Suppressor macrophage (primary cell): ENCODE data around the gene TARBP2.
"Not testable (repeated sequence)": the region's sequence is repeated elsewhere in the genome, so short reads cannot be mapped to it uniquely, and the experiment has no call there.

Experiments
- DNase-seq, 4 experiments: peaks; one replicate each; pipeline ENCODE4 v3.0.0-alpha.2; 2020 to 2022

The TARBP2 gene

DNA sequence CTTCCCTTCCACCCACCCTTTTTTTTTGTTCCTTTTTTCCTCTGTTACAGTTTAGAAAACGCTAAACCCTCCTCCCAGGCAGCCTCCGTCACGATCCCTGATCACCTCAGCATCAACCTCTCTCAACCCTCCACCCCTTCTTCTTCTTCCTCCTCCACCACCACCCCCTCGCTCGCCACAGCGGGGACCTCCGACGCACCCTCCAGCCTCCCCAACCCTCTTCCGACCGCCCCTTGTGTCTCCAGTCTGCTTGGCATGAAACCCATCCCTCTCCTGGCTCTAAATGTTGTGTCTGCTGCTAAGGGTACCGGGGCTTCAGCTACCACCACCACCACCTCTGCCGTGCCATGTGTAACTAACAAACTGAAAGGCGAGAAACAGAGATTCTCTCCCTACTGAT, 26.3 kb upstream of the TARBP2 start:
- peak in 2 of 4 experiments; percentile 35 to 36 for DNase-seq

- peak in 1 of 4 experiments; percentile 29 for DNase-seq
These were observed 24.3 kb upstream of the TARBP2 start for GRCh38 chr12:53476769-53477209.

GRCh38 chr12:53478865-53479264, 22.2 kb upstream of the TARBP2 start:
- no peak for DNase-seq

- no peak for DNase-seq
These were observed 21.8 kb upstream of the TARBP2 start for GRCh38 chr12:53479331-53479730.

DNA sequence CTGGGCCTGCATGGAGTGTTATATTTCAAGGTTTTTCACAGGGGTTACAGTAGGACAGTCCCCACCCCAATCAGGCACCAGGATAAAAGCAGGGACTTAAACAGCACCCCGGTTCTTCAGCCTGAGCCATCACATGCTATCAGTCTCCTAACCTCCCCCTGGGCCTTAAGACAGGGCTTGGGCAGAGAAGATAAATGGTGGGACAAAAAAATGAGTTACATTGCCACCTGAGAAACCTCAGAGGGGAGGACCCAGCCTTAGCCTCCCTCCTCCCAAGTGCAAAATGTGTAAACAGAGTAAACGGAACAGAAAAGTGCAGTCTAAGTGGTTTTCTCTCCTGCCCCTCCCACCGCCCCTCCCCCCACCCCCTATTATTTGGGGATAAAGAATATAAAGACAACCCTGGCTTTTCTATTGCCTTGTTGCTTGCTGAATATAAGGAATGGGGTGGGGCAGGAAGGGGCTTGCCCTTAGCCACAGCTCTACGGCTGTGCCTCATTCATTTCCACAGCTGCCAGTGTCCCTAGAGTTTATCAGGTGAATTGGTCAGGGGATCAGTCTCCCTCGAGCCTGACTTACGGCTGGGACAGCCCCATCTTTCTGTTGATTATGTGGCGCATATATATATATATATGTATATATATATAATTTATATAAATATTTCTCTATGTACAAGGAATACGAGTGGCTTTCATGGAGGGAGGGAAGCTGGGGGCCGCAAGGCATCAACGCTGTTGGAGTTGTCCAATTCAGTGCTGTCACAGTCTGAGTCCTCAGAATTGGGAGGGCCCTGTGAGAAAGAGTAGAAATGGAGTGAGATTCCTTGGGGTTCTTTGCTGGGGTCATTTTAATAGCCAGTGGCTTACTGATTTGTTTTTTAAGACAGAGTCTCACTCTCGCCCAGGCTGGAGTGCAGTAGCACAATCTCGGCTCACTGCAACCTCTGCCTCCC, 20.3 kb upstream of the TARBP2 start:
- no peak for DNase-seq

GRCh38 chr12:53481458-53481857, 19.6 kb upstream of the TARBP2 start:
- DNase-seq: not testable (repeated sequence)

GRCh38 chr12:53481939-53482586, 19.0 kb upstream of the TARBP2 start:
- no peak for DNase-seq

- DNase-seq: no peak
These were observed 18.4 kb upstream of the TARBP2 start for GRCh38 chr12:53482626-53483168.

DNA sequence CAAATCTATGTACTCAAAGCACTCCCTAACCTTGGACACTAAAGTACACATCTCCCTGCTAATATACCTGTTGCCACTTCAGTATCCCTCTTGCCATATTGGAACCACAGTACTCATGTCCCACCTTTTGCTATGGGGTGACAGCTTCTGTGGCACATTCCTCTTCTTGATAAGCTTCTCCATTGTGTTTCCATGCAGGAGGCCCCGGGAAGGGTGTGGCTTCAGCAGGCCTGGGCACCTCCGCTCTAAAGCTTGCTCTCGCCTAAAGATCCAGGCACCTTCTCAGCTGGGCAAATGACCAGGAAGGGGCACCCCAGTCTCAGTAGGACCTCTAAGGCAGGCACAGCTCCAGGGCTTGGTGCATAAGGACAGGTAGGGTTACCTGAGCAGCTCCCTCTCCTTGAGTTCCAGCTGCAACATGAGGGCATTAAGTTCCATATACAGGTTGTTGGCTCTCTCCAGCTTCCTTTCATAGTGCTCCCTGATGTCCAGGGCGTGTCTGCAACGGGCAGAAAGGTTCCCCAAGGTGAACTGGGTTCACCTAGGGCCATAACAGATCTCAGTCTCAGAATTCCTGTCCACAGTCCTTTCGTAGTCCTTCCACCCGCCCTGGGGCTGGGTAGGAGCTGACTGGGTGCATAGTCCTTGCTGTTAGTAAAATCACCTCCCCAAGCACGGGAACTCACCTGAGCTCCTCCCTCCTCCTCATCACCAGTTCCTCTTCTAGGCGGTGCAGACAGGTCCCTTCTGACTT, 17.7 kb upstream of the TARBP2 start:
- no peak for DNase-seq

DNA sequence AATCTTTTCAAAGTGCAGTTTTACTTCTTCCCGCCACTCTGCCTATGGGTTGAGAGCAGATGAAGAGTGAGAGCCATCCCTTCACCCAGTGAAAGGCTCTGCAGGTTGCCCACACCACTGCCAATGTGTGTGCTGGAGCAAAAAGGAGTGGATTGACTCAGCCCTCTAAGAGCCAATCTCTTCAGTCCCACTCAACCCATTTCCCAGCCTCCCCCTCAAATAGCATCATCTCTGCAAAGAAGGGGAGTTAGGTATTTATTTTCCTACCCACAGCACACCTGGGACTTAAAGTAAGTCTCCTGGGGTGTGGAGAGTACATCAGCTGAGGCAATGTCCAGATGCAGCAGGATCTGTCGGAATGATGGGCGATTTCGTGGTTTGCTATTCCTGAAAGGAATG, 17.1 kb upstream of the TARBP2 start:
- DNase-seq: no peak

DNA sequence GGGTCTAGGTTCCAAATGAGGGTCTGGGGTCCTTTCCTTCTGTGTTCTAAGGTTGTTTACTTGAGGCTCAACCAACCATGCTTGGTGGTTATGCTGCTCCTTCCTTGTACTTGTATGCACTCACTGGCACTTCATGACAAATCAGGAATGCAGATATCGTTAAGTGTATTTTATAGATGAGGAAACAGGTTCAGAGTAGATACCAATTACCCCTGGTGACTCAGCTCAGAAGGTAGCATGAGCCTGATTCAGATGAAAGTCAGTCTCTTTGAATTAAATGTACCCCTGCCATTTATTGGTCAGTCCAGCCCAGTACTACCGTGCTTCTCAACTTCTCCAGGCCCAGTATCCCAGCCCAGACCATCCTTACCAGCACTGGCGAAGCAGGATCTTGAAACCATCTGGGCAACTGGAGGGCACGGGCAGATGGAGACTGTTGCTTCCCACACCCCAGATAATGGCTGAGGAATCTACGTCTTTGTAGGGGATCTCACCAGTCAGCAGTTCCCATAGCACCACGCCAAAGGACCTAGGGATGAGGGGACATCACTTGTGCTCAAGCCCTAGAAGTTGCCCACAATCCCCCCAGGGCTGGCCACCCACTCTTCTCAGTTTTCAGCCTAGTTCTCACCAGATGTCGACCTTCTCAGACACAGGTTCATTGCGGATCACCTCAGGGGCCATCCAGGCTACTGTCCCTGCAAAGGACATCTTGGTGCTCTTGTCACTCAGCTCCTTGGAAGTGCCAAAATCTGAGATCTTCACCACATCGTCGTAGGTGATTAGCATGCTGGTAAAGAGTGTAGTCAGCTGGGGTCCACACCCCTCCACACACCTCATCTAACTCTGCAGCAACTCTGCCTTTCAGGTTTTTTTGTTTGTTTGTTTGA, 16.2 kb upstream of the TARBP2 start:
- no peak for DNase-seq

DNA sequence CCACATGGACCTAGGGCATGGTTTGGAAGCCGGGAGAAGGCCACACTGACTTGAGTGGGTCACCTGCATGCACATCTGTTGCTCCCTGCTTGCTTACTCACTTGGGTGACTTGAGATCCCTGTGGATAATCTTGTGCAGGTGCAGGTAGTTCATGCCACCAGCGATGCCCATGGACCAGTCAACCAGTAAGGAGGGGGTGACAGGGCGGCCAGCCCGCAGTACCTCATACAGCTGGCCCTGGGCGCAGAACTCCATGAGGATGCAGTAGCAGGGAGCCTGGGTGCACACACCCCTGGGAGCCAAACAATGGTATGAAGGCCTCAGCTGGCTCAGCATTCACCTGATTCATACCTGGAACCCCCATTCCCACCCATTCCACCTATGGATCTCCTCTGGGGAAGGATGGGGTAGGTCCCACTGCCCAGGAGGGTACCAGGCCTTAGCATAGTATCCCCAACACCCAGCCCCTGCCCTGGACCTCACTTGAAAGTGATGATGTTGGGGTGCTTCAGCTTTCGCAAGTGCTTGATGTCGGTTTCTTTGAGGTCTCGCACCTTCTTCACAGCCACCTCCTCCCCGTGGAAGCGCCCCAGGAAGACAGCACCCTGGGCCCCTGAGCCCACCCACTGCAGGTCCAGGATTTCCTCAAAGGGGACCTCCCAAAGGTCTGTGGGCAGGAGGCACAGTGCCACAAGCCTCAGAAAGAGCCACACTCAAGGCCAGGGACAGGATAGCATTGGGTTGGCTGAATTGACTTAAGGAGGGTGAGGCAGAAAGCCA, 14.9 kb upstream of the TARBP2 start:
- no peak for DNase-seq

- DNase-seq: no peak
These were observed 14.2 kb upstream of the TARBP2 start for GRCh38 chr12:53486736-53487487.

- no peak for DNase-seq
These were observed 11.7 kb upstream of the TARBP2 start for GRCh38 chr12:53489242-53489864.

DNA sequence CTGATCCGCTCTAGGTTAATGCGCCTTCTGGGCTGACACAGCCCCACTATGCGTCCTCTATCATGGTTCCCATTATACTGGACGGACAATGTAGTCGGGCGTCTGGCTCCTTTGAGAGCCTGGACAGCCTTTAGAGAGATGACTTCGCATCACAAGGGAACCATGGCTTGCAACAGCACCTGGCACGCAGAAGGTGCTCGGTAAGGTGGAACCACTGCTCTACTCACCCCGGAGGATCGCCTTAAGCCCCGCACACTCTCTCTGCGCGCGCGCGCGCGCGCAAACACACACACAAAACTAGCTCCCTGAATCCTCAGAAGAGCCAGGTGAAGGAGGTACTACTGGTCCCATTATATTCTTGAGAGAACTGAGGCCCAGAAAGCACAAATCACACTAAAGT, 8.9 kb upstream of the TARBP2 start:
- DNase-seq: no peak

DNA sequence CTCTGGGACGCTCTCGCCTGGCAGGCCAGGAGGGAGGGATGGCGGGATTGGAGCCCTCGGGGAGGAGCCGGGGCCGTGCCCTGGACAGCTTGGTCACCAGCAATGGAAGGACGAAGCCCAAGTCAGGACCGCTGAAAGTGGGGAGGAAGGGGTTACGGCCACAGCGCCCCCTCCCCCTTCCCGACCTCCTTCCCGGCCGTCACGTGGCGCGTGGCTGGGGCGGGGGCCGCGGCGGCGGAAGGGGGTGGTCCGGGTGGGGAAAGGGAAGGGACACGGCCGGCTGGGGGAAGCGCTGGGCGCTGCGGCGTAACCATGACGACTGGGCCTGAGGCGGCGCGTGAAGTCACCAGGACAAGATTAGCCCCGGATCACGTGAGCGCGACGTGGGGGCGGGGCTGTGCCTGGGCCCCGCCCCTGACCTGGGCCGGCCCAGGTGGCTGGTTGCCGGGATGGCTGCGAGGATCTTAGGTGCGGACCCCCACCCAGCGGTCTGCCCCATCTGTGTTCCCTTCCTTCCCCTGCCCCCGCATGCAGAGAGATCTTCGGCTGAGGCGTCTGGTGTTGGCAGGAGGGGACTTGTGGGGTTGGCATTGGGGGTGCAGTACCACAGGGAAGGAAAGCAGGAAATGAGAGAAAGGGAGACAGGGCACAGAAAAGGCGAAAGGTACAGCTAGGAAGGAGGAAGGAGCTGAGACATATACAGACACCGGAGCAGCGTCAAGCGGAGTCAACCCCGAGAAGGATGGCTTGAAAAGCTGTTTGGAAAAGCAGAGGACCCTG, 8.1 kb upstream of the TARBP2 start:
- peak; percentile 88 to 95 (median 92) for DNase-seq

DNA sequence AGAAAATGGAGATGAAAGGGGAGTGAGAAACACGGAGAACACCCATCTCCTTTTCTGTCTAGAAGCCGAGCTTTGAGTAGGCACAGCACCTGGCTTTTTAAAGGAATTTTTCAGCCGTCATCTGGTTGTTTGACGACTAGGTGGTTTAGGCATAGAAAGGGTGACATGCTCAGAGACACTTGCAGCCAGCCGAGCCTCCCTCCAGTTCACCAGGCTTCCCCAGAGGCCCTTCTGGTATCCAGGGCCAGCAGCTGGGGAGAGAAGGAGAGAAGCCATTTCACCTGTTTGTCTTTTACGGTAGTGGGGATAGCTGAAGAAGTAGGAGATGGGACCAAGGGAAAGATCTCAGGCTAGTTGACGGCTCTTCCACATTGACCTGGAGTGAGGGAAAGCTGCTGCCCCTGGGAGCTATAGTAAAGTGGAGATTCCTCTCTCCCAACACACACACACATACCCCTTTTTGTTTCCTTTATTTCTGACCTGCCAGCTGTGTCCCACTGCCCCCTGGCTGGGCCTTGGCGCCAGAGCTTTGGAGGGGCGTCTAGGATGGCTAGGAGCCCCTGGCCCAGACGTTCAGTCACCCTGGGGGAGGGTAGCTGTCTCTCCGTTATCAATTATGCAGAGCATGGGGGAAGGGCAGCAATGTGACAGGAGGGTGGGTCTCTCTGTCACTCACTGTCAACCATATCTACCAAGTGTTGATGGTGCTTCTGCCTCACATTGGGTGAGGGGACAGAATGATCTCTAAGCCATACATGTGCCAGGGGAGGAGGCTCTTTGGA, 7.3 kb upstream of the TARBP2 start:
- DNase-seq: no peak
